Measurements from ENCODE around the gene UCHL5. TPM values are rescaled to one million over a fixed set of nuclear protein-coding genes. Genes with fewer than 3 reads are reported as not detected.

The UCHL5 gene
- total and polyA plus RNA-seq, 2 donors (not counting 3 experiments of a cell fraction or from before 2014, with no cell fraction given) = 9.8 to 45.6 TPM

DNA sequence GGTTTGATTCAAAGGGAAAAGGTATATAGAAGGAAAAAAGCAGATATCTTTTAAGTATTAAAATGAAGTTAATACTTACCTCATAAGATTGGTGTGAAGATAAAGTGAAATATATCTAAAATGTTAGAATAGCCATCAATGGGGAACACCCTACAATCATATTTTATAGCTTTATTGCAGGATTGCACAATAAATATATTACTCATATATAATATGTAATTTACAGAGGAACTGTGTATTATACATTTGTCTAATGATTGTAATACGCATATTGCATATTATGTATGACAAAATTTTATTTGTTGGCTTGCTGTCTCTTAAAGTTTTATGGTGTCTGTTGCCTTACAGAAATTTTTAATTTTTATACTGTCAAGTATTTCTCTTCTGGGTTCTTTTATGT, 47.8 kb downstream of the UCHL5 start:
- Histone ChIP-seq H3K4me3 (replicated peaks in 1 of 3; ENCODE audit: insufficient read depth in 1 of 3, low read depth in 1 of 3, low read length in 3 of 3) (no peak overlapping the region), H3K27me3 (ENCODE audit: control insufficient read depth in 2 of 2, insufficient read depth in 2 of 2, low read length in 2 of 2) (no peaks in the 10 kb centered on the region), H2AFZ (ENCODE audit: low read depth, low read length) (no peak overlapping the region), H3K9ac (replicated peaks; ENCODE audit: extremely low read depth, insufficient read depth, low read length) (no peak overlapping the region), H3K79me2 (ENCODE audit: control insufficient read depth, insufficient read depth, low read length) (no peaks in the 10 kb centered on the region), H3K9me1 (replicated peaks; ENCODE audit: control insufficient read depth, extremely low read depth, insufficient read depth, low read length) (no peaks in the 10 kb centered on the region), H3K4me1 (ENCODE audit: control insufficient read depth, extremely low read depth, insufficient read depth, low read length) (peaks cover 5% of the 10 kb centered on the region), H3K4me2 (ENCODE audit: insufficient read depth, low read length) (no peak overlapping the region), H3K36me3 (ENCODE audit: control insufficient read depth in 2 of 2, extremely low read depth in 1 of 2, insufficient read depth in 2 of 2, low read length in 2 of 2) (no peaks in the 10 kb centered on the region), H4K20me1 (replicated peaks; ENCODE audit: control insufficient read depth, extremely low read depth, insufficient read depth, low read length) (no peaks in the 10 kb centered on the region), H3K27ac (ENCODE audit: insufficient read depth, low read depth, low read length) (no peak overlapping the region), H3K9me3 (replicated peaks; ENCODE audit: control insufficient read depth, insufficient read depth, low read length) (no peaks in the 10 kb centered on the region)
- dilution Hi-C loops (cut with MboI; ENCODE audit: extremely low pct_ligation_motif_present, low sequenced_read_pairs) (loop anchor here (25.0 kb wide), 1 partner anchor 199 kb away; the partner anchor contains the start of gene RGS2), intact Hi-C loops (cut with micrococcal nuclease) (loop anchor here (10.0 kb wide), 1 partner anchor 427 kb away; no protein-coding TSS in a partner anchor)
- TF ChIP-seq EZH2 (IDR thresholded peaks at IDR 0.05; ENCODE audit: borderline replicate concordance, low read depth, low read length, severe bottlenecking) = no peak
- no peak for TF ChIP-seq POLR2AphosphoS5 (IDR thresholded peaks at IDR 0.05; ENCODE audit: insufficient read depth, low read depth, low read length)
- FAIRE-seq = no peak
- POLR2A ChIA-PET = no interaction called here
- DNase-seq (ENCODE audit: low read depth, low spot score) = no peak
- BruUV-seq (replicated peaks) = no TSS peak
- CTCF ChIA-PET = interaction anchor here (1.0 to 1.4 kb wide), 2 partner anchors 204 to 210 kb away, joined by 3 to 4 read pairs; no protein-coding TSS in a partner anchor

DNA sequence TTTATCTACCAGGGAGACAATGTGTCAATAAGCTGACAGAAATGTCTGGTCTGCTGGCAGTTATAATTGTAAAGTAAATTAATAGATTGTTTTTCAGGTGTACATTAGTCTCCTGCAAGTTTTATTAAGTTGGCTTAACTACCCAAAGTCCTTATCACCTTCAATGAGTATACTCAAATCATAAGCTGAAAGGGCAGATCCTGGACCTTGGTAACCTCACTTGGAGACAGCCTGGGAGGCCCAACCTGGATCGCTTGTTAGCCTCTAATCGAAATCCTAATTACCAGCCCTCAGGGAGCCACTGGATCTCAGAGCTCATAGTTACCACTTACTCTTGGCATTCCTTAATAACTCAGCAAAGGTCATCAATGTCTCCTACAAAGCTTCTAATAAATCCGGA, 49.7 kb downstream of the UCHL5 start:
- POLR2A ChIA-PET = no interaction called here

More for the DNA sequence above, 49.7 kb downstream of the UCHL5 start:
- H3K36me3 ChIP-seq (ENCODE audit: control insufficient read depth in 2 of 2, extremely low read depth in 1 of 2, insufficient read depth in 2 of 2, low read length in 2 of 2) = no peaks in the 10 kb centered on the region
- H3K9me1 ChIP-seq (replicated peaks; ENCODE audit: control insufficient read depth, extremely low read depth, insufficient read depth, low read length) = no peaks in the 10 kb centered on the region
- H3K79me2 ChIP-seq (ENCODE audit: control insufficient read depth, insufficient read depth, low read length) = no peaks in the 10 kb centered on the region
- H3K4me1 ChIP-seq (ENCODE audit: control insufficient read depth, extremely low read depth, insufficient read depth, low read length) = peaks cover under 1% of the 10 kb centered on the region
- intact Hi-C loops (cut with micrococcal nuclease) = no loop called here
- no peak overlapping the region for H3K9ac ChIP-seq (replicated peaks; ENCODE audit: extremely low read depth, insufficient read depth, low read length)
- dilution Hi-C loops (cut with MboI; ENCODE audit: extremely low pct_ligation_motif_present, low sequenced_read_pairs) = loop anchor here (25.0 kb wide), 1 partner anchor 197 kb away; the partner anchor contains the start of gene RGS2
- no TSS peak for BruUV-seq (replicated peaks)
- TF ChIP-seq, protein P1, sequence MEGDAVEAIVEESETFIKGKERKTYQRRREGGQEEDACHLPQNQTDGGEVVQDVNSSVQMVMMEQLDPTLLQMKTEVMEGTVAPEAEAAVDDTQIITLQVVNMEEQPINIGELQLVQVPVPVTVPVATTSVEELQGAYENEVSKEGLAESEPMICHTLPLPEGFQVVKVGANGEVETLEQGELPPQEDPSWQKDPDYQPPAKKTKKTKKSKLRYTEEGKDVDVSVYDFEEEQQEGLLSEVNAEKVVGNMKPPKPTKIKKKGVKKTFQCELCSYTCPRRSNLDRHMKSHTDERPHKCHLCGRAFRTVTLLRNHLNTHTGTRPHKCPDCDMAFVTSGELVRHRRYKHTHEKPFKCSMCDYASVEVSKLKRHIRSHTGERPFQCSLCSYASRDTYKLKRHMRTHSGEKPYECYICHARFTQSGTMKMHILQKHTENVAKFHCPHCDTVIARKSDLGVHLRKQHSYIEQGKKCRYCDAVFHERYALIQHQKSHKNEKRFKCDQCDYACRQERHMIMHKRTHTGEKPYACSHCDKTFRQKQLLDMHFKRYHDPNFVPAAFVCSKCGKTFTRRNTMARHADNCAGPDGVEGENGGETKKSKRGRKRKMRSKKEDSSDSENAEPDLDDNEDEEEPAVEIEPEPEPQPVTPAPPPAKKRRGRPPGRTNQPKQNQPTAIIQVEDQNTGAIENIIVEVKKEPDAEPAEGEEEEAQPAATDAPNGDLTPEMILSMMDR (IDR thresholded peaks at IDR 0.05; ENCODE audit: extremely low read depth in 1 of 2, insufficient read depth in 1 of 2, low read depth in 1 of 2, low read length in 2 of 2) = no peak
- no peak for TF ChIP-seq GATA2 (IDR thresholded peaks at IDR 0.05; ENCODE audit: insufficient read depth, insufficient read length, low read depth, low read length)
- TF ChIP-seq JUN (IDR thresholded peaks at IDR 0.05; ENCODE audit: borderline replicate concordance, insufficient read depth, insufficient read length, low read depth) = no peak
- TF ChIP-seq MYC (IDR thresholded peaks at IDR 0.05; ENCODE audit: low read depth, low read length) = no peak
- no peak for TF ChIP-seq POLR2AphosphoS5 (IDR thresholded peaks at IDR 0.05; ENCODE audit: insufficient read depth, low read depth, low read length)
- TF ChIP-seq FOS (IDR thresholded peaks at IDR 0.05; ENCODE audit: borderline replicate concordance, insufficient read depth, low read length) = no peak
- TF ChIP-seq, protein P2, sequence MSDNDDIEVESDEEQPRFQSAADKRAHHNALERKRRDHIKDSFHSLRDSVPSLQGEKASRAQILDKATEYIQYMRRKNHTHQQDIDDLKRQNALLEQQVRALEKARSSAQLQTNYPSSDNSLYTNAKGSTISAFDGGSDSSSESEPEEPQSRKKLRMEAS (IDR thresholded peaks at IDR 0.05; ENCODE audit: insufficient read depth, insufficient read length) = no peak
- no peak for TF ChIP-seq POLR2A (IDR thresholded peaks at IDR 0.05; ENCODE audit: low read depth, low read length)
- TF ChIP-seq EZH2 (IDR thresholded peaks at IDR 0.05; ENCODE audit: borderline replicate concordance, low read depth, low read length, severe bottlenecking) = no peak
- no peaks in the 10 kb centered on the region for H3K27me3 ChIP-seq (ENCODE audit: control insufficient read depth in 2 of 2, insufficient read depth in 2 of 2, low read length in 2 of 2)
- CTCF ChIA-PET = interaction anchor here (0.6 to 2.7 kb wide), 3 partner anchors 10 to 205 kb away, joined by 3 to 14 read pairs (median 3); no protein-coding TSS in a partner anchor
- FAIRE-seq (no peak), DNase-seq (ENCODE audit: low read depth, low spot score) (no peak)
- no peak overlapping the region for H3K27ac ChIP-seq (ENCODE audit: insufficient read depth, low read depth, low read length)
- H3K9me3 ChIP-seq (replicated peaks; ENCODE audit: control insufficient read depth, insufficient read depth, low read length) = no peaks in the 10 kb centered on the region
- H3K4me3 ChIP-seq (replicated peaks in 1 of 3; ENCODE audit: insufficient read depth in 1 of 3, low read depth in 1 of 3, low read length in 3 of 3) = no peak overlapping the region
- no peak overlapping the region for H3K4me2 ChIP-seq (ENCODE audit: insufficient read depth, low read length)
- H4K20me1 ChIP-seq (replicated peaks; ENCODE audit: control insufficient read depth, extremely low read depth, insufficient read depth, low read length) = no peaks in the 10 kb centered on the region
- H2AFZ ChIP-seq (ENCODE audit: low read depth, low read length) = no peak overlapping the region

All from endothelial cell of umbilical vein (primary cell).